Endothelial cell of umbilical vein (primary cell): ENCODE results near the gene LIPA. TPM values are rescaled to one million over a fixed set of nuclear protein-coding genes. Genes with fewer than 3 reads are reported as not detected.

Experiments used
- BruUV-seq: library from RNA; stranded (reverse); fragments of 400-500 nt; replicated peaks from 2 replicates; lab custom pipeline; 2021; lab: Mats Ljungman, UMichigan
- CTCF ChIA-PET: fragments of 300-600, 350-600 bp; sonication (Branson Sonifier 250); formaldehyde crosslinking; loops from one replicate; lab custom pipeline; 2021; ENCODE audit warnings: antibody characterized with exemption, inconsistent platforms; lab: Charles Lee
- POLR2A ChIA-PET: fragments of 300-600, 350-600 bp; sonication (Branson Sonifier 250); formaldehyde crosslinking; loops from one replicate; lab custom pipeline; 2021; ENCODE audit warnings: antibody characterized with exemption, inconsistent platforms; lab: Charles Lee
- DNase-seq: peaks from one replicate; pipeline ENCODE4 v3.0.0-alpha.2; 2011; ENCODE audit warnings: low read depth, low spot score
- FAIRE-seq: peaks from 2 replicates; lab custom pipeline; 2011; peaks lifted over from hg19 to GRCh38; lab: Jason Lieb, UNC
- H2AFZ ChIP-seq: 2 replicates; pipeline ENCODE4 v1.6.0; 2012; ENCODE audit warnings: low read depth, low read length, control low read depth, inconsistent platforms
- H3K27ac ChIP-seq: 2 replicates; pipeline ENCODE4 v1.5.1; 2011; ENCODE audit warnings: low read depth, mild to moderate bottlenecking, control low read depth, low read length, moderate library complexity; ENCODE audit not compliant: insufficient read depth
- H3K27me3 ChIP-seq, 2 experiments: 2 replicates each; pipeline versions ENCODE4 v1.6.0 to v1.6.1; 2011; ENCODE audit warnings: low read length in 2 of 2, mixed read lengths in 1 of 2; ENCODE audit not compliant: control insufficient read depth in 2 of 2, insufficient read depth in 2 of 2
- H3K36me3 ChIP-seq, 2 experiments: 2 replicates in 1 of 2; 3 replicates in 1 of 2; pipeline ENCODE4 v1.5.1; 2011; ENCODE audit warnings: low read length in 2 of 2, mild to moderate bottlenecking in 1 of 2, moderate library complexity in 1 of 2; ENCODE audit not compliant: control insufficient read depth in 2 of 2, insufficient read depth in 2 of 2; ENCODE audit errors: extremely low read depth in 1 of 2
- H3K4me1 ChIP-seq: 3 replicates; pipeline ENCODE4 v1.5.1; 2011; ENCODE audit warnings: mild to moderate bottlenecking, low read length; ENCODE audit not compliant: control insufficient read depth, insufficient read depth; ENCODE audit errors: extremely low read depth
- H3K4me2 ChIP-seq: 2 replicates; pipeline ENCODE4 v1.6.1; 2011; ENCODE audit warnings: low read length, control low read depth, mixed read lengths; ENCODE audit not compliant: insufficient read depth
- H3K4me3 ChIP-seq, 3 experiments: fragments of 200-600 bp in 1 of 3; sonication (generic), shearing (Covaris generic) in 1 of 3; replicated peaks in 1 of 3; 2 replicates each; pipeline ENCODE4 v1.5.1; 2011 to 2016; ENCODE audit warnings: control low read depth in 3 of 3, low read length in 3 of 3, mild to moderate bottlenecking in 2 of 3, inconsistent platforms in 1 of 3, low read depth in 1 of 3, moderate library complexity in 1 of 3; ENCODE audit not compliant: insufficient read depth in 1 of 3
- H3K79me2 ChIP-seq: 2 replicates; pipeline ENCODE4 v1.6.0; 2012; ENCODE audit warnings: low read length, inconsistent platforms; ENCODE audit not compliant: control insufficient read depth, insufficient read depth
- H3K9ac ChIP-seq: replicated peaks from 2 replicates; pipeline ENCODE3; 2011; ENCODE audit warnings: low read length, control low read depth; ENCODE audit not compliant: insufficient read depth; ENCODE audit errors: extremely low read depth
- H3K9me1 ChIP-seq: replicated peaks from 3 replicates; pipeline ENCODE4 v1.6.0; 2011; ENCODE audit warnings: mild to moderate bottlenecking, low read length; ENCODE audit not compliant: control insufficient read depth, insufficient read depth; ENCODE audit errors: extremely low read depth
- H3K9me3 ChIP-seq: replicated peaks from 2 replicates; pipeline ENCODE4 v1.5.1; 2012; ENCODE audit warnings: low read length, inconsistent platforms; ENCODE audit not compliant: control insufficient read depth, insufficient read depth
- H4K20me1 ChIP-seq: replicated peaks from 2 replicates; pipeline ENCODE3; 2011; ENCODE audit warnings: mild to moderate bottlenecking, low read length; ENCODE audit not compliant: control insufficient read depth, insufficient read depth; ENCODE audit errors: extremely low read depth
- CTCF ChIP-seq, 2 donors: IDR thresholded peaks; 1 replicate in 1 of 2; 2 replicates in 1 of 2; pipeline ENCODE4 v1.5.1; 2011; ENCODE audit warnings: low read length in 2 of 2, mild to moderate bottlenecking in 2 of 2, moderate library complexity in 2 of 2, control low read depth in 1 of 2, inconsistent platforms in 1 of 2, low read depth in 1 of 2; ENCODE audit not compliant: insufficient read depth in 1 of 2; ENCODE audit errors: extremely low read depth in 1 of 2
- EZH2 ChIP-seq: IDR thresholded peaks from 2 replicates; pipeline ENCODE4 v1.6.1; 2012; ENCODE audit warnings: borderline replicate concordance, low read depth, mild to moderate bottlenecking, moderate library complexity, low read length, inconsistent platforms; ENCODE audit not compliant: severe bottlenecking
- FOS ChIP-seq: IDR thresholded peaks from 2 replicates; pipeline ENCODE4 v1.6.1; 2011; ENCODE audit warnings: mild to moderate bottlenecking, low read length, moderate library complexity, borderline replicate concordance; ENCODE audit not compliant: insufficient read depth
- GATA2 ChIP-seq: IDR thresholded peaks from 2 replicates; pipeline ENCODE4 v1.7.0; 2011; ENCODE audit warnings: low read depth, mild to moderate bottlenecking, moderate library complexity, mixed read lengths, low read length; ENCODE audit not compliant: insufficient read length, insufficient read depth
- JUN ChIP-seq: IDR thresholded peaks from 2 replicates; pipeline ENCODE4 v1.6.1; 2011; ENCODE audit warnings: borderline replicate concordance, low read depth; ENCODE audit not compliant: insufficient read length, insufficient read depth
- MAX ChIP-seq: IDR thresholded peaks from 2 replicates; pipeline ENCODE4 v1.6.1; 2011; ENCODE audit not compliant: insufficient read depth, insufficient read length
- MYC ChIP-seq: IDR thresholded peaks from one replicate; pipeline ENCODE4 v1.6.1; 2011; ENCODE audit warnings: mild to moderate bottlenecking, low read depth, low read length
- POLR2A ChIP-seq: IDR thresholded peaks from 2 replicates; pipeline ENCODE4 v1.6.1; 2012; ENCODE audit warnings: low read depth, mild to moderate bottlenecking, control low read depth, low read length
- POLR2AphosphoS5 ChIP-seq: IDR thresholded peaks from 2 replicates; pipeline ENCODE4 v1.6.1; 2012; ENCODE audit warnings: low read depth, mild to moderate bottlenecking, control low read depth, low read length, moderate library complexity; ENCODE audit not compliant: insufficient read depth
- dilution Hi-C: fragments of 300-500 bp; cut with MboI; formaldehyde crosslinking; loops from one replicate; pipeline ENCODE4 v1.15.0; 2019; ENCODE audit warnings: low sequenced_read_pairs; ENCODE audit not compliant: extremely low pct_ligation_motif_present
- intact Hi-C: fragments of 100-400 bp; cut with micrococcal nuclease; formaldehyde crosslinking; loops from one replicate; pipeline ENCODE4 v1.10.0; 2022
- polyA plus RNA-seq, 4 experiments: library from polyadenylated mRNA; depleted of rRNA in 3 of 4; stranded (reverse) in 3 of 4; unstranded in 1 of 4; fragments of >200 nt; gene quantifications; 2 replicates each; pipeline versions ENCODE4 v1.2.1 to v1.2.3, GENCODE V29; 2011 to 2012; ENCODE audit warnings: missing spikeins in 1 of 4
- total RNA-seq: library from RNA; stranded (reverse); gene quantifications from 2 replicates; pipeline ENCODE4 v1.2.3, GENCODE V29; 2021

Gene LIPA
- total and polyA plus RNA-seq, 2 donors (not counting 3 experiments of a cell fraction or from before 2014, with no cell fraction given), result 24.0 to 41.1 TPM

DNA sequence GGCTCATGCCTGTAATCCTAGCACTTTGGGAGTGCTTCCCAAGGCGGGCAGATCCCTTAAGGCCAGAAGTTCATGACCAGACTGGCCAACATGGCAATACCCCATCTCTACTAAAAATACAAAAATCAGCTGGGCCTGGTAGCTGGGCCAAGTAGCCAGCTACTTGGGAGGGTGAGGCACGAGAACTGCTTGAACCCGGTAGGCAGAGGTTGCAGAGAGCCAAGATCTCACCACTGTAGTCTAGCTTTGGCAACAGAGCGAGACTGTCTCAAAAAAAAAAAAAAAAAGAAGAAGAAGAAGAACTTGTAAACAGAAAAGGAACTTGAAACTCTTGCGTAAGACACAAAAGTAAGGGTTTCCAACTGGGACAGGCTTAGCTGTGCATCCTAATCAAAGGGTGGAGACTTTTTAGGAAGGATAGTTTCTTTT is 44.7 kb upstream of the LIPA start:
- TF ChIP-seq CTCF (IDR thresholded peaks at IDR 0.05; ENCODE audit: extremely low read depth in 1 of 2, insufficient read depth in 1 of 2, low read depth in 1 of 2, low read length in 2 of 2) (no peak), EZH2 (no peak), FOS (no peak), POLR2A (no peak), JUN (no peak), MYC (no peak), MAX (no peak), POLR2AphosphoS5 (no peak), GATA2 (no peak)
- no peaks in the 10 kb centered on the region for H3K36me3 ChIP-seq
- ChIA-PET CTCF (no interaction called here), POLR2A (no interaction called here)
- H3K27ac ChIP-seq, result no peak overlapping the region
- H3K4me3 ChIP-seq, result no peak overlapping the region
- H3K4me1 ChIP-seq, result peaks cover 1% of the 10 kb centered on the region
- FAIRE-seq, result no peak
- peaks cover 29% of the 10 kb centered on the region in 2 experiments for H3K27me3 ChIP-seq
- no peak for DNase-seq
- H3K9me3 ChIP-seq, result no peaks in the 10 kb centered on the region
- BruUV-seq, result no TSS peak
- no peaks in the 10 kb centered on the region for H4K20me1 ChIP-seq
- intact Hi-C loops, result no loop called here
- no peaks in the 10 kb centered on the region for H3K9me1 ChIP-seq
- no peak overlapping the region for H2AFZ ChIP-seq
- no peak overlapping the region for H3K9ac ChIP-seq
- dilution Hi-C loops, result no loop called here
- H3K4me2 ChIP-seq, result no peak overlapping the region
- no peaks in the 10 kb centered on the region for H3K79me2 ChIP-seq
